OCI-LY7 (cell line): ENCODE results near the gene MATCAP1. TPM values are rescaled to one million over a fixed set of nuclear protein-coding genes. Genes with fewer than 3 reads are reported as not detected.

Experiments
- BruUV-seq: library from RNA; stranded (reverse); fragments of 400-500 nt; replicated peaks from 2 replicates; lab custom pipeline; 2021; lab: Mats Ljungman, UMichigan
- CTCF ChIA-PET: fragments of 300-600 bp; sonication (Branson Sonifier 250); formaldehyde crosslinking; loops from one replicate; lab custom pipeline; 2022; ENCODE audit warnings: antibody characterized with exemption; ENCODE audit not compliant: unreplicated experiment; lab: Charles Lee
- POLR2A ChIA-PET: fragments of 300-600 bp; sonication (Branson Sonifier 250); formaldehyde crosslinking; loops from one replicate; lab custom pipeline; 2022; ENCODE audit warnings: antibody characterized with exemption; lab: Charles Lee
- DNase-seq: peaks from one replicate; pipeline ENCODE4 v3.0.0-alpha.2; 2015; ENCODE audit warnings: low spot score
- H2AFZ ChIP-seq: fragments of 200-600 bp; sonication (generic), shearing (Covaris generic); 2 replicates; pipeline ENCODE4 v1.6.1; 2014; ENCODE audit warnings: mild to moderate bottlenecking, antibody characterized with exemption, low read length, moderate library complexity
- H3K27ac ChIP-seq: fragments of 200-600 bp; sonication (generic); 2 replicates; pipeline ENCODE4 v1.5.1; 2014; ENCODE audit warnings: mixed run types, low read depth, mild to moderate bottlenecking, moderate library complexity, low read length, inconsistent platforms; ENCODE audit not compliant: poor library complexity, severe bottlenecking
- H3K36me3 ChIP-seq: fragments of 200-600 bp; sonication (generic); 2 replicates; pipeline ENCODE4 v1.6.1; 2014; ENCODE audit warnings: mild to moderate bottlenecking, antibody characterized with exemption, low read length, moderate library complexity, mixed read lengths; ENCODE audit not compliant: insufficient read depth
- H3K4me1 ChIP-seq: fragments of 200-600 bp; sonication (generic); 2 replicates; pipeline ENCODE4 v1.5.1; 2014; ENCODE audit warnings: mild to moderate bottlenecking, low read length; ENCODE audit not compliant: insufficient read depth, poor library complexity, severe bottlenecking
- H3K4me2 ChIP-seq: fragments of 200-600 bp; sonication (generic); 2 replicates; pipeline ENCODE4 v1.6.1; 2014; ENCODE audit warnings: mild to moderate bottlenecking, low read length
- H3K4me3 ChIP-seq: fragments of 200-600 bp; sonication (generic); 2 replicates; pipeline ENCODE4 v1.5.1; 2014; ENCODE audit warnings: mild to moderate bottlenecking, low read depth, low read length; ENCODE audit not compliant: poor library complexity, severe bottlenecking
- H3K79me2 ChIP-seq: fragments of 200-600 bp; sonication (generic); 2 replicates; pipeline ENCODE4 v1.6.1; 2016; ENCODE audit warnings: low read depth, mild to moderate bottlenecking, low read length, moderate library complexity, mixed read lengths; ENCODE audit not compliant: insufficient read depth
- H3K9me2 ChIP-seq: fragments of 200-600 bp; sonication (generic); 2 replicates; pipeline ENCODE4 v1.6.1; 2016; ENCODE audit warnings: mild to moderate bottlenecking, low read length, mixed read lengths; ENCODE audit not compliant: insufficient read depth
- H3K9me3 ChIP-seq: fragments of 200-600 bp; sonication (generic); 2 replicates; pipeline ENCODE4 v1.6.1; 2014; ENCODE audit warnings: mild to moderate bottlenecking, mixed run types, low read length, mixed read lengths
- H4K20me1 ChIP-seq: fragments of 200-600 bp; sonication (generic); 2 replicates; pipeline ENCODE4 v1.6.1; 2014; ENCODE audit warnings: mild to moderate bottlenecking, antibody characterized with exemption, low read length, moderate library complexity, mixed read lengths; ENCODE audit not compliant: insufficient read depth
- CTCF ChIP-seq: fragments of 200-600 bp; sonication (generic); conservative IDR thresholded peaks from 2 replicates; pipeline ENCODE4 v1.5.1; 2014; ENCODE audit warnings: mild to moderate bottlenecking, antibody characterized with exemption, low read length, moderate library complexity, mixed read lengths
- EZH2phosphoT487 ChIP-seq: fragments of 200-600 bp; sonication (generic); IDR thresholded peaks from 2 replicates; pipeline ENCODE4 v1.6.1; 2018; ENCODE audit warnings: low read depth, borderline replicate concordance, mild to moderate bottlenecking, mixed run types, antibody characterized with exemption, low read length, moderate library complexity, mixed read lengths
- intact Hi-C: fragments of 100-400 bp; cut with micrococcal nuclease; formaldehyde crosslinking; loops from one replicate; pipeline ENCODE4 v1.10.0; 2022; ENCODE audit not compliant: unreplicated experiment
- total RNA-seq, 2 experiments: library from RNA; depleted of rRNA in 1 of 2; stranded (reverse); fragments of >200 nt in 1 of 2; shearing (Covaris generic) in 1 of 2; gene quantifications; 2 replicates each; pipeline ENCODE4 v1.2.3, GENCODE V29; 2014 to 2022

Gene MATCAP1
- total RNA-seq, 2 experiments from 2014 or later = 22.9 to 39.6 TPM

GRCh38 chr16:67206838-67207248, 23.1 kb upstream of the MATCAP1 start:
- Histone ChIP-seq H3K27ac (no peak overlapping the region), H3K9me2 (no peaks in the 10 kb centered on the region), H3K4me2 (no peak overlapping the region), H4K20me1 (no peaks in the 10 kb centered on the region), H3K9me3 (no peaks in the 10 kb centered on the region), H3K36me3 (peaks cover 27% of the 10 kb centered on the region), H3K4me1 (no peaks in the 10 kb centered on the region), H3K79me2 (no peaks in the 10 kb centered on the region), H3K4me3 (no peak overlapping the region), H2AFZ (no peak overlapping the region)
- no TSS peak for BruUV-seq
- TF ChIP-seq EZH2phosphoT487 (no peak), CTCF (no peak)
- intact Hi-C loops = no loop called here
- POLR2A ChIA-PET = no interaction called here
- no peak for DNase-seq
- CTCF ChIA-PET = no interaction called here

- Histone ChIP-seq H2AFZ (no peak overlapping the region), H3K4me1 (no peaks in the 10 kb centered on the region), H3K9me3 (no peaks in the 10 kb centered on the region), H3K9me2 (no peaks in the 10 kb centered on the region), H3K4me2 (no peak overlapping the region), H3K27ac (no peak overlapping the region), H3K79me2 (no peaks in the 10 kb centered on the region), H3K36me3 (peaks cover 33% of the 10 kb centered on the region), H3K4me3 (no peak overlapping the region), H4K20me1 (no peaks in the 10 kb centered on the region)
- TSS peak; percentile 54 for BruUV-seq
- POLR2A ChIA-PET = no interaction called here
- CTCF ChIA-PET = no interaction called here
- no peak for TF ChIP-seq CTCF
- no peak for TF ChIP-seq EZH2phosphoT487
- intact Hi-C loops = no loop called here
- no peak for DNase-seq
Measured at GRCh38 chr16:67206129-67206837, 22.5 kb upstream of the MATCAP1 start.

GRCh38 chr16:67204076-67204475, 20.3 kb upstream of the MATCAP1 start:
- DNase-seq = no peak
- H3K4me1 ChIP-seq = no peaks in the 10 kb centered on the region
- H3K4me3 ChIP-seq = no peak overlapping the region
- H3K36me3 ChIP-seq = peaks cover 50% of the 10 kb centered on the region
- no peak overlapping the region for H2AFZ ChIP-seq
- POLR2A ChIA-PET = no interaction called here
- TF ChIP-seq CTCF = no peak
- intact Hi-C loops = no loop called here
- BruUV-seq = no TSS peak
- H4K20me1 ChIP-seq = no peaks in the 10 kb centered on the region
- no peaks in the 10 kb centered on the region for H3K9me2 ChIP-seq
- CTCF ChIA-PET = interaction anchor here (0.6 kb wide), 1 partner anchor 337 kb away, joined by 3 read pairs; no protein-coding TSS in a partner anchor
- H3K9me3 ChIP-seq = no peaks in the 10 kb centered on the region
- no peak overlapping the region for H3K27ac ChIP-seq
- no peaks in the 10 kb centered on the region for H3K79me2 ChIP-seq
- H3K4me2 ChIP-seq = no peak overlapping the region
